Measurements from ENCODE around the gene SLFN14.

The SLFN14 gene

DNA sequence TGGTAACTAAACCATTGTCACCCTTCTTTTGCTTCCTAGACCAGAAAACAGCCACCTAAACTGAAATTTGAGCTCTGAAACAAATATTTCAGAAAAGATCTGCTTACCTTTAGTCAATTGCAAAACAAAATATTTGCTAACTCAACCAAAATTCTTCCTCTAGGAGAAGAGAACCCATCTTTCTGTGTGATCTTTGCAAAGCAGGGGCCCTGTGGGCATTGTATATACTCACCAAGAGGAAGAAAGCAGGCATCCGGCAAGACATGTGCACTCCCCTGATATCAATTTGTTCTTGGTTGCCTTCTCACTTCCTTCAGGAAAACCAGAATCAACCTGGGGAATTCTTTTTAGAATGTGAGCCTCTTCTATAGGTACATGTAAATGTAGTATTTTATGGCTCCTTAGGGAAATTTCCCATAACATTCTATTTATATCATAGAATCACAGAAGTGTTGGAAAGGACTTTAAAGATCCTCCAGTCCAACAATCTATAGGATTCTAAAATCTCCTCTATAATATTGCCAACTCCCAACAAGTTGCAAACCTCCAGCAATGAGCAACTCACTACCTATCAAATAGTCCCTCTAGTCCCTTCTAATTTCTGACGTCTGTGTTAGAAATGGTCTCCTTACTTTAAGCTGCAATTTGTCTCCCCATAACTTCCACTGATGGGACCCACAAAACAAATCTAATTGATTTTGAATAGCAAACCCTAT lies 966 bp downstream of the SLFN14 start:
- Histone ChIP-seq H3K14ac (ENCODE audit: low read length) (no peak overlapping the region), H4K91ac (ENCODE audit: low read depth, low read length) (no peak overlapping the region), H3K4me2 (ENCODE audit: low read length) (no peak overlapping the region), H2AK5ac (ENCODE audit: low read length) (no peak overlapping the region), H4K8ac (ENCODE audit: low read depth, low read length) (no peak overlapping the region), H3K36me3 (ENCODE audit: control insufficient read depth in 1 of 2, insufficient read depth in 2 of 2, low read length in 2 of 2) (no peaks in the 10 kb centered on the region), H3K9me3 (ENCODE audit: insufficient read depth, low read depth, low read length) (no peaks in the 10 kb centered on the region), H2BK12ac (ENCODE audit: low read length) (no peak overlapping the region), H3K4me1 (ENCODE audit: control insufficient read depth in 1 of 2, insufficient read depth in 2 of 2, low read length in 2 of 2) (no peaks in the 10 kb centered on the region), H2BK5ac (ENCODE audit: low read depth, low read length, poor library complexity) (no peak overlapping the region), H3K27ac (ENCODE audit: low read depth, low read length) (no peak overlapping the region), H3K23ac (ENCODE audit: low read length) (no peak overlapping the region), H3K79me2 (ENCODE audit: control insufficient read depth, insufficient read depth, low read length, poor library complexity) (no peaks in the 10 kb centered on the region), H3K4ac (ENCODE audit: low read depth, low read length) (no peak overlapping the region), H3K79me1 (ENCODE audit: low read length) (no peaks in the 10 kb centered on the region), H3K18ac (ENCODE audit: low read length) (no peak overlapping the region), H3K4me3 (ENCODE audit: low read depth, low read length) (no peak overlapping the region), H2AFZ (ENCODE audit: insufficient read depth, low read length, poor library complexity) (no peak overlapping the region), H2BK120ac (ENCODE audit: insufficient read depth, low read length, poor library complexity) (no peak overlapping the region), H4K12ac (ENCODE audit: low read depth, low read length) (no peak overlapping the region), H3K27me3 (ENCODE audit: insufficient read depth, low read length) (no peaks in the 10 kb centered on the region), H3K9ac (ENCODE audit: low read length) (no peak overlapping the region)
- DNase-seq: no peak
- WGBS (ENCODE audit: extremely low coverage, insufficient coverage, insufficient read length): no CpG with 5 or more reads among the region's 2 CpGs

DNA sequence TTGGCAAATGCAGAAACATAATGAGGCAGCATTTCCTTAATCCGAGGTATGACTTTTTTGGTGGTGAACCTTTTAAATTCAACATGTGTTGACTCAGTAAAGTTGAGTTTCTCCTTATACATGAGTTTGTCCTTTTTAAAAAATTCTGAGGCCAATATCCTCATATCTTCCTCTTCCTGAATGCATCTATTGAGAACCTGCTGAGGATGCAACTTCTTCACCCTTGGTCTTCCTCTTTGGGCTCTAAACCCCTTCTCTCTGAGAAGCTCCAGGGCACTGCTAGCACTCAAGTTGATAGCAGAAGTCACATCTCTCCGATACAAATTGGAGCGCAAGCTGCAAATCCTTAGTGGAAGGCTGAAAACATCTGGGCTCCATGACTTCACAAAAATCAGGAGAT lies 3.3 kb downstream of the SLFN14 start:
- Histone ChIP-seq H3K4me3 (ENCODE audit: low read depth, low read length) (no peak overlapping the region), H2BK12ac (ENCODE audit: low read length) (no peak overlapping the region), H3K18ac (ENCODE audit: low read length) (no peak overlapping the region), H4K12ac (ENCODE audit: low read depth, low read length) (no peak overlapping the region), H3K36me3 (ENCODE audit: control insufficient read depth in 1 of 2, insufficient read depth in 2 of 2, low read length in 2 of 2) (no peaks in the 10 kb centered on the region), H2BK5ac (ENCODE audit: low read depth, low read length, poor library complexity) (no peak overlapping the region), H2AFZ (ENCODE audit: insufficient read depth, low read length, poor library complexity) (no peak overlapping the region), H3K9ac (ENCODE audit: low read length) (no peak overlapping the region), H3K27ac (ENCODE audit: low read depth, low read length) (no peak overlapping the region), H4K8ac (ENCODE audit: low read depth, low read length) (no peak overlapping the region), H3K27me3 (ENCODE audit: insufficient read depth, low read length) (no peaks in the 10 kb centered on the region), H2AK5ac (ENCODE audit: low read length) (no peak overlapping the region), H3K14ac (ENCODE audit: low read length) (no peak overlapping the region), H3K4me1 (ENCODE audit: control insufficient read depth in 1 of 2, insufficient read depth in 2 of 2, low read length in 2 of 2) (no peaks in the 10 kb centered on the region), H3K9me3 (ENCODE audit: insufficient read depth, low read depth, low read length) (no peaks in the 10 kb centered on the region), H3K4ac (ENCODE audit: low read depth, low read length) (no peak overlapping the region), H2BK120ac (ENCODE audit: insufficient read depth, low read length, poor library complexity) (no peak overlapping the region), H3K79me2 (ENCODE audit: control insufficient read depth, insufficient read depth, low read length, poor library complexity) (no peaks in the 10 kb centered on the region), H3K23ac (ENCODE audit: low read length) (no peak overlapping the region), H4K91ac (ENCODE audit: low read depth, low read length) (no peak overlapping the region), H3K79me1 (ENCODE audit: low read length) (no peaks in the 10 kb centered on the region), H3K4me2 (ENCODE audit: low read length) (no peak overlapping the region)
- DNase-seq: no peak
- no CpG with 5 or more reads among the region's 3 CpGs for WGBS (ENCODE audit: extremely low coverage, insufficient coverage, insufficient read length)

DNA sequence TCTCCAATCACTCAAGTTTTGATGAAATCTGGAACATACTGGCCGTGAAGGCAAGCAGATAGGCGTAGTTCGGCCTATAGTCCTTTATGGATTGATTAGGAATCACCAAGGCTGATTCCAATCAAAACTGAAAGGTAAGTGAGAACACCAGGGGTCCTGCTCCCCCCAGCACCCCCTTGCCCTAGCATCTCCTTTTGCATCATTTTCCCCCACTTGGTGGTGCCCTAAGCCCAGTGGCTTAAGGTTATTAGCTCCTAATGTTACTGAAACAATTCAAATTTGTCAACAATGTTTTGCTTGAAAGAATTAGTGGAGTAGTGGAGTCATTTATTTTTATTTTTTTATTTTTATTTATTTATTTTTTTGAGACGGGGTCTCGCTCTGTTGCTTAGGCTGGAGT lies 4.9 kb downstream of the SLFN14 start:
- Histone ChIP-seq H2BK120ac (ENCODE audit: insufficient read depth, low read length, poor library complexity) (no peak overlapping the region), H4K8ac (ENCODE audit: low read depth, low read length) (no peak overlapping the region), H3K18ac (ENCODE audit: low read length) (no peak overlapping the region), H3K4ac (ENCODE audit: low read depth, low read length) (no peak overlapping the region), H3K9ac (ENCODE audit: low read length) (no peak overlapping the region), H2AFZ (ENCODE audit: insufficient read depth, low read length, poor library complexity) (no peak overlapping the region), H3K79me1 (ENCODE audit: low read length) (no peaks in the 10 kb centered on the region), H3K4me3 (ENCODE audit: low read depth, low read length) (no peak overlapping the region), H4K12ac (ENCODE audit: low read depth, low read length) (no peak overlapping the region), H2BK12ac (ENCODE audit: low read length) (no peak overlapping the region), H3K23ac (ENCODE audit: low read length) (no peak overlapping the region), H4K91ac (ENCODE audit: low read depth, low read length) (no peak overlapping the region), H3K27ac (ENCODE audit: low read depth, low read length) (no peak overlapping the region), H3K14ac (ENCODE audit: low read length) (no peak overlapping the region), H3K36me3 (ENCODE audit: control insufficient read depth in 1 of 2, insufficient read depth in 2 of 2, low read length in 2 of 2) (no peaks in the 10 kb centered on the region), H2BK5ac (ENCODE audit: low read depth, low read length, poor library complexity) (no peak overlapping the region), H3K79me2 (ENCODE audit: control insufficient read depth, insufficient read depth, low read length, poor library complexity) (no peaks in the 10 kb centered on the region), H3K4me2 (ENCODE audit: low read length) (no peak overlapping the region), H2AK5ac (ENCODE audit: low read length) (no peak overlapping the region), H3K4me1 (ENCODE audit: control insufficient read depth in 1 of 2, insufficient read depth in 2 of 2, low read length in 2 of 2) (no peaks in the 10 kb centered on the region), H3K9me3 (ENCODE audit: insufficient read depth, low read depth, low read length) (no peaks in the 10 kb centered on the region), H3K27me3 (ENCODE audit: insufficient read depth, low read length) (no peaks in the 10 kb centered on the region)
- WGBS (ENCODE audit: extremely low coverage, insufficient coverage, insufficient read length): no CpG with 5 or more reads among the region's 5 CpGs
- DNase-seq: no peak

DNA sequence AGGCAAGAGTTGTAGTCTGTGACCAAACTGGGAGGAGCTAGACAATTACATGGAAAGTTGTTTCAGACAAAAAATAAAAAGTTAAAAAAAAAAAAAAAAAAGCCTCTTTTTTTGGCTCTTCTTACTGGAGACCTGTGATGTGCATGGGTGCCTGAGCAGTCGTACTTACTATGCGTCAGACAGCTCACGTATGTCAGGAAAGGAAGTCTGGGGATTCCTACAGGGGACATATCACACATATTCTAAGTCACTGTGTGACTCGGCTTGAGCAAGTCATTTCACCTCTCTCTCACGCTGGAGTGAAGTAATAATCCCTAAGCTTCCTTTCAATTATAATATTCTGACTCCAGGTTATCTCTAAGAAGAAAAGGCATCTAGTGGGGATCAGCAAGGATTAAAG lies 6.0 kb downstream of the SLFN14 start:
- Histone ChIP-seq H2AK5ac (ENCODE audit: low read length) (no peak overlapping the region), H4K8ac (ENCODE audit: low read depth, low read length) (no peak overlapping the region), H3K4me3 (ENCODE audit: low read depth, low read length) (no peak overlapping the region), H2AFZ (ENCODE audit: insufficient read depth, low read length, poor library complexity) (no peak overlapping the region), H3K79me1 (ENCODE audit: low read length) (no peaks in the 10 kb centered on the region), H3K9ac (ENCODE audit: low read length) (no peak overlapping the region), H3K4me1 (ENCODE audit: control insufficient read depth in 1 of 2, insufficient read depth in 2 of 2, low read length in 2 of 2) (no peaks in the 10 kb centered on the region), H3K79me2 (ENCODE audit: control insufficient read depth, insufficient read depth, low read length, poor library complexity) (no peaks in the 10 kb centered on the region), H3K36me3 (ENCODE audit: control insufficient read depth in 1 of 2, insufficient read depth in 2 of 2, low read length in 2 of 2) (no peaks in the 10 kb centered on the region), H4K91ac (ENCODE audit: low read depth, low read length) (no peak overlapping the region), H3K4me2 (ENCODE audit: low read length) (no peak overlapping the region), H3K9me3 (ENCODE audit: insufficient read depth, low read depth, low read length) (no peaks in the 10 kb centered on the region), H3K27me3 (ENCODE audit: insufficient read depth, low read length) (no peaks in the 10 kb centered on the region), H2BK12ac (ENCODE audit: low read length) (no peak overlapping the region), H3K27ac (ENCODE audit: low read depth, low read length) (no peak overlapping the region), H2BK120ac (ENCODE audit: insufficient read depth, low read length, poor library complexity) (no peak overlapping the region), H4K12ac (ENCODE audit: low read depth, low read length) (no peak overlapping the region), H3K23ac (ENCODE audit: low read length) (no peak overlapping the region), H3K18ac (ENCODE audit: low read length) (no peak overlapping the region), H3K4ac (ENCODE audit: low read depth, low read length) (no peak overlapping the region), H3K14ac (ENCODE audit: low read length) (no peak overlapping the region), H2BK5ac (ENCODE audit: low read depth, low read length, poor library complexity) (no peak overlapping the region)
- WGBS (ENCODE audit: extremely low coverage, insufficient coverage, insufficient read length): no CpG with 5 or more reads among the region's 5 CpGs
- DNase-seq: no peak

Measured in trophoblast cell (in vitro differentiated cells and primary cell).